ENCODE measurements around the gene FOXO4.
"Not testable (repeated sequence)": the region's sequence is repeated elsewhere in the genome, so short reads cannot be mapped to it uniquely, and the experiment has no call there.

FOXO4 gene

GRCh38 chrX:71095555-71095980, at the start of gene FOXO4:
Gene FOXO4, plus strand, starts transcription at chrX:71095851. Its CDS starts 678 bp downstream, at chrX:71096529.
- DNase-seq (ENCODE audit: low read depth) = peak; percentile 89
- no peak for TF ChIP-seq CTCF (conservative IDR thresholded peaks at IDR 0.05; ENCODE audit: low read depth, low read length)

GRCh38 chrX:71047891-71048290, 47.8 kb upstream of the FOXO4 start:
- H3K4me3 ChIP-seq (ENCODE audit: low read depth, low read length); DNase-seq (ENCODE audit: low read depth): not testable (repeated sequence)

More at GRCh38 chrX:71095555-71095980, at the start of gene FOXO4:
- peak within 1 kb of the TSS; percentile 61 for H3K4me3 ChIP-seq (ENCODE audit: low read depth, low read length)

- peak; percentile 0 for DNase-seq (ENCODE audit: low read depth)
- TF ChIP-seq CTCF (conservative IDR thresholded peaks at IDR 0.05; ENCODE audit: low read depth, low read length) = no peak
- H3K4me3 ChIP-seq (ENCODE audit: low read depth, low read length) = peak overlapping the region; percentile 51
These were observed 42.9 kb upstream of the FOXO4 start for GRCh38 chrX:71052721-71053120.

- peak; percentile 79 for DNase-seq (ENCODE audit: low read depth)
- no peak for TF ChIP-seq CTCF (conservative IDR thresholded peaks at IDR 0.05; ENCODE audit: low read depth, low read length)
- H3K4me3 ChIP-seq (ENCODE audit: low read depth, low read length) = peak overlapping the region; percentile 51
These were observed 42.4 kb upstream of the FOXO4 start for GRCh38 chrX:71053217-71053621.

- no peak overlapping the region for H3K4me3 ChIP-seq (ENCODE audit: low read depth, low read length)
- no peak for TF ChIP-seq CTCF (conservative IDR thresholded peaks at IDR 0.05; ENCODE audit: low read depth, low read length)
- peak; percentile 56 for DNase-seq (ENCODE audit: low read depth)
These were observed 38.8 kb upstream of the FOXO4 start for GRCh38 chrX:71056867-71057266.

- DNase-seq (ENCODE audit: low read depth) = no peak
These were observed 37.7 kb upstream of the FOXO4 start for GRCh38 chrX:71057848-71058530.

GRCh38 chrX:71060127-71060526, 35.5 kb upstream of the FOXO4 start:
- DNase-seq (ENCODE audit: low read depth) = no peak
- no peak overlapping the region for H3K4me3 ChIP-seq (ENCODE audit: low read depth, low read length)
- TF ChIP-seq CTCF (conservative IDR thresholded peaks at IDR 0.05; ENCODE audit: low read depth, low read length) = no peak

More at GRCh38 chrX:71057848-71058530, 37.7 kb upstream of the FOXO4 start:
- H3K4me3 ChIP-seq (ENCODE audit: low read depth, low read length) = no peak overlapping the region
- TF ChIP-seq CTCF (conservative IDR thresholded peaks at IDR 0.05; ENCODE audit: low read depth, low read length) = no peak
